Pancreas (tissue), 10 donors: ENCODE results near the gene STRADA. TPM values are rescaled to one million over a fixed set of nuclear protein-coding genes. Genes with fewer than 3 reads are reported as not detected.
"Not testable (repeated sequence)": the region's sequence is repeated elsewhere in the genome, so short reads cannot be mapped to it uniquely, and the experiment has no call there.

Experiments
- ATAC-seq, 4 donors: fragments of 200-7000 bp; cut with Tn5 transposase; one replicate each; pipeline versions ENCODE4 v1.8.0 to v1.9.1; 2020; ENCODE audit warnings: mild to moderate bottlenecking in 4 of 4, moderate library complexity in 4 of 4
- DNase-seq, 6 donors: peaks; one replicate each; pipeline ENCODE4 v3.0.0-alpha.2; 2020
- FAIRE-seq: peaks from 2 replicates; lab custom pipeline; 2012; peaks lifted over from hg19 to GRCh38; lab: Jason Lieb, UNC
- H3K27ac ChIP-seq, 4 donors: fragments of 200-600 bp; sonication (generic); 1 replicate in 3 of 4; 2 replicates in 1 of 4; pipeline versions ENCODE4 v1.5.0 to v1.8.0; 2020
- H3K27me3 ChIP-seq, 4 donors: fragments of 200-600 bp; one replicate each; pipeline ENCODE4 v1.8.0; 2021
- H3K36me3 ChIP-seq, 3 donors: fragments of 200-600 bp; sonication (generic) in 1 of 3; one replicate each; pipeline versions ENCODE4 v1.5.0 to v1.8.0; 2020 to 2021
- H3K4me1 ChIP-seq, 3 donors: fragments of 200-600 bp; one replicate each; pipeline ENCODE4 v1.8.0; 2021
- H3K4me3 ChIP-seq, 4 donors: fragments of 200-600 bp; sonication (generic) in 2 of 4; one replicate each; pipeline versions ENCODE4 v1.5.0 to v1.8.0; 2020 to 2021
- H3K9me3 ChIP-seq, 4 donors: fragments of 200-600 bp; one replicate each; pipeline ENCODE4 v1.8.0; 2021
- WGBS, 2 donors: extraction: QIAGEN DNeasy Blood & Tissue Kit; methylation state at CpG; one replicate each; pipeline ENCODE4 v1.1.7; 2013; 5-methylcytosine and 5-hydroxymethylcytosine counted together
- intact Hi-C, 3 donors: fragments of 100-400 bp; cut with DNase I; formaldehyde crosslinking; loops; one replicate each; pipeline versions ENCODE4 v1.11.1 to v1.14.2; 2022
- polyA plus RNA-seq, 2 donors: library from polyadenylated mRNA; stranded (reverse); fragments of 200-250 nt; gene quantifications; one replicate each; pipeline ENCODE4 v1.2.3, GENCODE V29; 2013
- total RNA-seq, 6 donors: library from RNA; stranded (reverse); fragmentation: NEBNext Ultra II Directional in 4 of 6; extraction: Animal tissue kit (Norgen Biotek cat#: 25700) in 4 of 6; gene quantifications; one replicate each; pipeline versions ENCODE4 v1.2.1 to v1.2.4, GENCODE V29; 2021 to 2023
- TF ChIP-seq, protein P1 (sequence below), 4 donors: fragments of 200-600 bp; sonication (generic) in 3 of 4; IDR thresholded peaks; one replicate each; pipeline versions ENCODE4 v1.5.0 to v1.8.0; 2021; ENCODE audit warnings: antibody characterized with exemption in 4 of 4
- donor health status: healthy with polysubstance abuse.
- donor health status: DM: no; HTN: no; CAD: no; lungs with moderate emphysema.
- donor health status: DM: no; HTN: no; CAD: no.
- donor health status: control.
- donor health status: control.
- donor health status: Bipolar disorder and iron deficiency.
- donor health status: DM: yes; HTN: yes; CAD: no.
- donor health status: DM: no; HTN: no; CAD: no.
- donor health status: DM: no; HTN: no; CAD: no.
- donor health status: DM: yes; HTN: yes; CAD: no.

STRADA gene
- total and polyA plus RNA-seq, 8 donors, result 8.3 to 26.7 (median 13.9) TPM

DNA sequence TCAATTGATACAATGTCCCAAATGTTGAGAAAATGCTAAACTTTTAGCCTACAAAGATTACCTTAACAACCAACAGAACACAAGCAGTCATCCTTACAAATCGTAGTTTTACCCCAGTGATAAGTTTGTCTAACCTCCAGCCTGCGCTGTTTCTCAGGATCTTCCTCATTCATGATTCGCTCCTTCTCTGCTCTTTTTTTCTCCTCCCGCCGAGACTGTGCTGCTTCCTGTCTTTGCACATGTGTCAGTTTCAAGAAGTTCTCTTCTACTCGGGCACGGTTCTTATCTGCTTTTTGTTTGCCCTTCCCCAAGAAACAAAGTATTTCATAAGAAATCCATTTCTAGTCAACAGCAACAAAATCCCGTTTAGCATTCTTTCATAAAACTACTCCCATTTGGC, 10.2 kb upstream of the STRADA start:
- TF ChIP-seq, protein P1, sequence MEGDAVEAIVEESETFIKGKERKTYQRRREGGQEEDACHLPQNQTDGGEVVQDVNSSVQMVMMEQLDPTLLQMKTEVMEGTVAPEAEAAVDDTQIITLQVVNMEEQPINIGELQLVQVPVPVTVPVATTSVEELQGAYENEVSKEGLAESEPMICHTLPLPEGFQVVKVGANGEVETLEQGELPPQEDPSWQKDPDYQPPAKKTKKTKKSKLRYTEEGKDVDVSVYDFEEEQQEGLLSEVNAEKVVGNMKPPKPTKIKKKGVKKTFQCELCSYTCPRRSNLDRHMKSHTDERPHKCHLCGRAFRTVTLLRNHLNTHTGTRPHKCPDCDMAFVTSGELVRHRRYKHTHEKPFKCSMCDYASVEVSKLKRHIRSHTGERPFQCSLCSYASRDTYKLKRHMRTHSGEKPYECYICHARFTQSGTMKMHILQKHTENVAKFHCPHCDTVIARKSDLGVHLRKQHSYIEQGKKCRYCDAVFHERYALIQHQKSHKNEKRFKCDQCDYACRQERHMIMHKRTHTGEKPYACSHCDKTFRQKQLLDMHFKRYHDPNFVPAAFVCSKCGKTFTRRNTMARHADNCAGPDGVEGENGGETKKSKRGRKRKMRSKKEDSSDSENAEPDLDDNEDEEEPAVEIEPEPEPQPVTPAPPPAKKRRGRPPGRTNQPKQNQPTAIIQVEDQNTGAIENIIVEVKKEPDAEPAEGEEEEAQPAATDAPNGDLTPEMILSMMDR (IDR thresholded peaks at IDR 0.05), result no peak
- no peak for FAIRE-seq
- Histone ChIP-seq H3K27ac (no peak overlapping the region), H3K4me1 (peaks cover 4 to 16% (median 7%) of the 10 kb centered on the region in 3 donors), H3K4me3 (no peak overlapping the region), H3K9me3 (no peaks in the 10 kb centered on the region), H3K36me3 (peaks cover 0 to 34% (median 31%) of the 10 kb centered on the region in 3 donors), H3K27me3 (no peaks in the 10 kb centered on the region)
- WGBS, 2 donors, result 35 to 40% methylated on average over 8 of the region's 8 CpGs
- DNase-seq, result no peak
- peak in 3 of 4 donors; percentile 43 to 68 (median 64) for ATAC-seq
- intact Hi-C loops, result no loop called here

DNA sequence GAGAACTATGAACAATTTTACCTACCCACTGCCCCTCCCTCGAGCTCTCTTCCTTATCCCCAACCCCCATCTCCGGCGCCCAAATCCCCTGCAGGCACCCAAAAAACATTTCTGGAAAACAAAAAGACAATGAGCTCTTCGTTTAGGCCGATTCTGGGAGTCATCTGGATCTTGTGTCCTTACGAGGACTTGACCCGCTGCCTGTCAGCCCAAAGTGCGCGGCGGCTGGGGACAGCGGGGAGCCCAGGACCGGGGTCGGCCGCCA, 524 bp downstream of the STRADA start:
- H3K36me3 ChIP-seq, result peaks cover 0 to 8% (median 0%) of the 10 kb centered on the region in 3 donors
- H3K27ac ChIP-seq, result peak overlapping the region; percentile 86 to 96 (median 88)
- 0 to 1% methylated on average over 14 of the region's 14 CpGs for WGBS, 2 donors
- TF ChIP-seq, protein P1 (IDR thresholded peaks at IDR 0.05), result no peak
- H3K27me3 ChIP-seq, result no peaks in the 10 kb centered on the region
- DNase-seq (no peak), ATAC-seq (peak; percentile 2 to 50 (median 36)), FAIRE-seq (no peak)
- peaks cover 4 to 7% (median 6%) of the 10 kb centered on the region in 3 donors for H3K4me1 ChIP-seq
- intact Hi-C loops, result no loop called here
- H3K4me3 ChIP-seq, result peak overlapping the region; percentile 61 to 76 (median 66)
- H3K9me3 ChIP-seq, result no peaks in the 10 kb centered on the region

DNA sequence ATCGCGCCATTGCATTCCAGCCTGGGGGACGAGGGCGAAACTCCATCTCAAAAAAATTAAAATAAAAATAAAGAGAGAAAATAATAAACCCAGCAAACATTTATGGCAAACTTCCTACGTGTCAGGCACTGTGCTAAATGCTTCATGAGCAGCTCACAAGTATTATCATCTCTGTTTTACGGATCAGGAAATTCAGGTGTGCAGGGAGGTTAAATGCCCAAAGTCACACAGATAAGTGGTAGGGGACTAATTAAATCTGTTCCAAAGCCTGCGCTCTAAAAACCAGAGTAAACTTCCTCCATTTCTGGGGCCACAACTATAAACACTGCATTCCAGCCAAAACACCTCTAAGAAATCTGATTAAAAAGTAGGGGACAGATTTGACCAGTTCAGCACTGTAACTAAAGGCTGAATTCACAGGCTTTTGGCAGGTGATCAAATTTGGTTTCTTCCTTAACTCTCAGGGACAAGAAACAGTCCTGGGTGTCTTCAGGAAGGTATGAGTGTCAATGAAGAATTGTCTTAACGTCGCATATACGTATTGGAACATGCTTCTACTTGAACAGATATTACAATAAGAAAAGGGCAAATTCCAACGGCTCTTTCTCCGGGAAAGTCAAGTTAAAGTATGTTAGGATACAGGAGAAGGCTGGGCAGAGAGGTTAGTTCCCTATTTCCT, 996 bp downstream of the STRADA start:
- Histone ChIP-seq H3K27ac (peak overlapping the region; percentile 86 to 96 (median 88)), H3K36me3 (peaks cover 0 to 3% (median 0%) of the 10 kb centered on the region in 3 donors), H3K4me1 (peaks cover 4 to 7% (median 6%) of the 10 kb centered on the region in 3 donors), H3K27me3 (no peaks in the 10 kb centered on the region), H3K9me3 (no peaks in the 10 kb centered on the region), H3K4me3 (peak overlapping the region; percentile 61 to 76 (median 66))
- intact Hi-C loops, result no loop called here
- DNase-seq (no peak), ATAC-seq (peak in 1 of 4 donors; percentile 7), FAIRE-seq (no peak)
- WGBS, 2 donors, result 18 to 23% methylated on average over 12 of the region's 12 CpGs
- TF ChIP-seq, protein P1 (IDR thresholded peaks at IDR 0.05), result no peak

DNA sequence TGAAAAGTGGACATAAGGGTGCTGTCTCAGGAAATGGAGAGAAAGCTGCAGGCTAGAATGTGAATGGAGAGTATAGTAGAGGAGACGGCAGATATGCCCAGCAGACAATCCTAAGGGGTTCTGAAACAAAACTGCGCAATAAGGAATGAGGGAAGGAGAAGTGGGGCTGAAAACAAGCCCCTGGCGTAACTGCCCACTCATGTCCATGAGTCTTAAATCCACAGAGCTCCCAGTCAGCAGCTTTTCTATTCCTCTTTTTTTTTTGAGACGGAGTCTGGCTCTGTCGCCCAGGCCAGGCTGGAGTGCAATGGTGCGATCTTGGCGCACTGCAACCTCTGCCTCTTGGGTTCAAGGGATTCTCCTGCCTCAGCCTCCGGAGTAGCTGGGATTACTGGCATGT, 5.9 kb downstream of the STRADA start:
- Histone ChIP-seq H3K36me3 (no peaks in the 10 kb centered on the region), H3K4me1 (peaks cover 4 to 7% (median 6%) of the 10 kb centered on the region in 3 donors), H3K4me3 (no peak overlapping the region), H3K27ac (no peak overlapping the region), H3K27me3 (no peaks in the 10 kb centered on the region), H3K9me3 (no peaks in the 10 kb centered on the region)
- FAIRE-seq (no peak), DNase-seq (no peak), ATAC-seq (no peak)
- TF ChIP-seq, protein P1 (IDR thresholded peaks at IDR 0.05), result no peak
- WGBS, 2 donors, result 93 to 98% methylated on average over 8 of the region's 8 CpGs
- intact Hi-C loops, result no loop called here

DNA sequence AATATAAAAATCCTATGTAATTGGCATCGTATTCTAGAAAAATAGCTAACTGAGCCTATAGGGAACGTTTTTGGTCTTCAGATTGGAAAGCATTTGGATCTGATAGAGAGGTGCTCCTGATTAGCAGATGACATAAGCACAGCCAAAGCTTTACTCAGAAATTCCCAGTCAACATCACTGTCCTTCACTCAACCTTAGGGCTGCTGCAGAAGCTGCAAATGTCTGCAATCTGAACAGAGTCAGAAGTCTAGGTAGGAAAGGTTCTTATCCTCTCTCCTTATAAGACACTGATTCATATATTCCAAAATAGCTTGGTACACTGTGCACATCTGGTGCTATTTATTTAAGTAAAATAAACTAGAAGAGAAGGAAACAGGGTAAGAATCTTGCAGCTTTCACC, 19.2 kb downstream of the STRADA start:
- intact Hi-C loops, result no loop called here
- H3K27ac ChIP-seq, result no peak overlapping the region
- H3K4me1 ChIP-seq, result no peaks in the 10 kb centered on the region
- FAIRE-seq, result no peak
- no peaks in the 10 kb centered on the region for H3K9me3 ChIP-seq
- TF ChIP-seq, protein P1 (IDR thresholded peaks at IDR 0.05), result no peak
- no peak for DNase-seq
- WGBS, 2 donors, result 59 to 64% methylated on average over 2 of the region's 2 CpGs
- ATAC-seq, result no peak
- no peaks in the 10 kb centered on the region for H3K36me3 ChIP-seq
- H3K27me3 ChIP-seq, result no peaks in the 10 kb centered on the region
- H3K4me3 ChIP-seq, result no peak overlapping the region

DNA sequence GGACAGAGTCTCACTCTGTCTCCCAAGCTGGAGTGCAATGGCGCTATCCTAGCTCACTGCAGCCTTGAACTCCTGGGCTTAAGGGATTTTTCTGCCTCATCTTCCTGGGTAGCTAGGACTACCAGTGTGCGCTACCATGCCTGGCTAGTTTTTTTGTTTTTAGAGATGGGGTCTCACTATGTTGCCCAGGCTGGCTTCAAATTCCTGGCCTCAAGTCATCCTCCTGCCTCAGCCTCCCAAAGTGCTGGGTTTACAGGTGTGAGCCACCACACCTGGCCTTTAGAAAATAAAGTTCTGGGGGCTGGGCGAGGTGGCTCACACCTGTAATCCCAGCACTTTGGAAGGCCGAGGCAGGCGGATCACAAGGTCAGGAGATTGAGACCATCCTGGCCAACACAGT, 21.4 kb downstream of the STRADA start:
- DNase-seq, H3K9me3 ChIP-seq, H3K4me3 ChIP-seq, intact Hi-C loops, H3K36me3 ChIP-seq, FAIRE-seq, H3K27ac ChIP-seq, H3K27me3 ChIP-seq, ATAC-seq, H3K4me1 ChIP-seq: not testable (repeated sequence)
- 92 to 93% methylated on average over 5 of the region's 5 CpGs for WGBS, 2 donors
